Neural crest cell (in vitro differentiated cells): ENCODE results near the gene SEC31B. TPM values are rescaled to one million over a fixed set of nuclear protein-coding genes. Genes with fewer than 3 reads are reported as not detected.
A peak's percentile ranks its signal among the peaks of the same experiment; 100 is the strongest.

Experiments
- DNase-seq: peaks from one replicate; pipeline ENCODE4 v3.0.0; 2021; ENCODE audit warnings: low read depth, mixed read lengths, low spot score
- H3K27ac Mint-ChIP-seq: one replicate; pipeline ENCODE4 v1.8.0; 2021; ENCODE audit warnings: mild to moderate bottlenecking, mixed read lengths; ENCODE audit not compliant: unreplicated experiment
- H3K27me3 Mint-ChIP-seq: 2 replicates; pipeline ENCODE4 v1.8.0; 2021; ENCODE audit warnings: low read depth, mild to moderate bottlenecking, mixed read lengths
- H3K36me3 Mint-ChIP-seq: 2 replicates; pipeline ENCODE4 v1.8.0; 2021; ENCODE audit warnings: low read depth, mild to moderate bottlenecking, mixed read lengths
- H3K4me1 Mint-ChIP-seq: 2 replicates; pipeline ENCODE4 v1.8.0; 2021; ENCODE audit warnings: mixed read lengths
- H3K4me3 Mint-ChIP-seq: one replicate; pipeline ENCODE4 v1.8.0; 2021; ENCODE audit warnings: mild to moderate bottlenecking, mixed read lengths
- H3K9me3 Mint-ChIP-seq: 2 replicates; pipeline ENCODE4 v1.8.0; 2021; ENCODE audit warnings: mixed read lengths
- CTCF ChIP-seq: fragments of 200-600 bp; sonication (generic); conservative IDR thresholded peaks from 2 replicates; pipeline ENCODE4 v1.5.0; 2021; ENCODE audit warnings: antibody characterized with exemption, mild to moderate bottlenecking
- total RNA-seq: library from RNA; stranded (reverse); gene quantifications from 2 replicates; pipeline ENCODE4 v1.2.1, GENCODE V29; 2021

SEC31B gene
- total RNA-seq, 1 donor from 2014 or later: 18.1 TPM

GRCh38 chr10:100469756-100470155, 49.9 kb downstream of the SEC31B start:
- peaks cover 83% of the 10 kb centered on the region for H3K27me3 Mint-ChIP-seq
- H3K4me1 Mint-ChIP-seq: no peaks in the 10 kb centered on the region
- no peaks in the 10 kb centered on the region for H3K36me3 Mint-ChIP-seq
- no peak for TF ChIP-seq CTCF
- no peak for DNase-seq
- peak overlapping the region; percentile 13 for H3K27ac Mint-ChIP-seq
- H3K9me3 Mint-ChIP-seq: no peaks in the 10 kb centered on the region
- no peak overlapping the region for H3K4me3 Mint-ChIP-seq

GRCh38 chr10:100468978-100469377, 50.7 kb downstream of the SEC31B start:
- H3K4me1 Mint-ChIP-seq: no peaks in the 10 kb centered on the region
- no peak overlapping the region for H3K4me3 Mint-ChIP-seq
- H3K9me3 Mint-ChIP-seq: no peaks in the 10 kb centered on the region
- H3K36me3 Mint-ChIP-seq: no peaks in the 10 kb centered on the region
- no peak for DNase-seq
- H3K27ac Mint-ChIP-seq: no peak overlapping the region
- H3K27me3 Mint-ChIP-seq: peaks cover 85% of the 10 kb centered on the region
- no peak for TF ChIP-seq CTCF

- H3K4me3 Mint-ChIP-seq: no peak overlapping the region
- peaks cover 86% of the 10 kb centered on the region for H3K27me3 Mint-ChIP-seq
- TF ChIP-seq CTCF: no peak
- DNase-seq: no peak
- H3K36me3 Mint-ChIP-seq: no peaks in the 10 kb centered on the region
- H3K9me3 Mint-ChIP-seq: no peaks in the 10 kb centered on the region
- H3K4me1 Mint-ChIP-seq: no peaks in the 10 kb centered on the region
- H3K27ac Mint-ChIP-seq: no peak overlapping the region
Measured at GRCh38 chr10:100468322-100468721, 51.3 kb downstream of the SEC31B start.

- Mint-ChIP-seq H3K27ac (peak within 1 kb of the TSS; percentile 50), H3K9me3 (no peaks in the 10 kb centered on the region), H3K27me3 (peaks cover 89% of the 10 kb centered on the region), H3K4me3 (no peak within 1 kb of the TSS), H3K4me1 (no peaks in the 10 kb centered on the region), H3K36me3 (peaks cover 7% of the 10 kb centered on the region)
- no peak for DNase-seq
- no peak for TF ChIP-seq CTCF
Measured at GRCh38 chr10:100462709-100463108, 57.0 kb downstream of the SEC31B start, which contains the start of gene WNT8B. Gene WNT8B (plus strand): TSS chr10:100463009. CDS start chr10:100463169, 160 bp downstream.

GRCh38 chr10:100448951-100449350, 70.7 kb downstream of the SEC31B start:
- Mint-ChIP-seq H3K4me1 (no peaks in the 10 kb centered on the region), H3K36me3 (no peaks in the 10 kb centered on the region), H3K4me3 (no peak overlapping the region), H3K9me3 (peaks cover 2% of the 10 kb centered on the region), H3K27ac (no peak overlapping the region), H3K27me3 (peaks cover 39% of the 10 kb centered on the region)
- DNase-seq: no peak
- TF ChIP-seq CTCF: no peak

- no peaks in the 10 kb centered on the region for H3K36me3 Mint-ChIP-seq
- peak overlapping the region; percentile 35 for H3K27ac Mint-ChIP-seq
- H3K4me1 Mint-ChIP-seq: no peaks in the 10 kb centered on the region
- no peak for TF ChIP-seq CTCF
- H3K4me3 Mint-ChIP-seq: no peak overlapping the region
- peaks cover 42% of the 10 kb centered on the region for H3K27me3 Mint-ChIP-seq
- peaks cover 2% of the 10 kb centered on the region for H3K9me3 Mint-ChIP-seq
- no peak for DNase-seq
Measured at GRCh38 chr10:100447663-100448062, 72.0 kb downstream of the SEC31B start.
